ENCODE results near the gene POPDC3. TPM values are rescaled to one million over a fixed set of nuclear protein-coding genes. Genes with fewer than 3 reads are reported as not detected.

The POPDC3 gene
- total RNA-seq, 1 experiment from 2014 or later = 24.2 TPM

GRCh38 chr6:105164418-105164817, 15.4 kb downstream of the POPDC3 start:
- intact Hi-C loops (cut with micrococcal nuclease; ENCODE audit: unreplicated experiment) = no loop called here
- BruUV-seq (replicated peaks) = no TSS peak
- POLR2A ChIA-PET (ENCODE audit: unreplicated experiment) = no interaction called here

GRCh38 chr6:105163183-105163582, 16.6 kb downstream of the POPDC3 start:
- TF ChIP-seq CTCF (conservative IDR thresholded peaks at IDR 0.05) (no peak), EZH2 (IDR thresholded peaks at IDR 0.05; ENCODE audit: low read depth) (no peak)
- Histone ChIP-seq H3K9me3 (ENCODE audit: insufficient read depth, low read depth) (no peaks in the 10 kb centered on the region), H3K4me1 (replicated peaks; ENCODE audit: insufficient read depth) (no peaks in the 10 kb centered on the region), H3K9me2 (ENCODE audit: insufficient read depth) (no peaks in the 10 kb centered on the region), H3K79me2 (ENCODE audit: low read depth) (no peaks in the 10 kb centered on the region), H2AFZ (no peak overlapping the region), H4K20me1 (ENCODE audit: insufficient read depth) (no peaks in the 10 kb centered on the region), H3K27me3 (ENCODE audit: insufficient read depth, low read depth) (no peaks in the 10 kb centered on the region), H3K27ac (no peak overlapping the region), H3K36me3 (ENCODE audit: low read depth) (peaks cover 12% of the 10 kb centered on the region; the same call in 1 of the 2 replicates), H3K4me3 (no peak overlapping the region), H3F3A (ENCODE audit: insufficient read depth, low read depth) (no peaks in the 10 kb centered on the region), H3K4me2 (no peak overlapping the region)
- ChIA-PET CTCF (no interaction called here), POLR2A (ENCODE audit: unreplicated experiment) (no interaction called here)
- intact Hi-C loops (cut with micrococcal nuclease; ENCODE audit: unreplicated experiment) = no loop called here
- no TSS peak for BruUV-seq (replicated peaks)
- DNase-seq = no peak

More at GRCh38 chr6:105164418-105164817, 15.4 kb downstream of the POPDC3 start:
- H4K20me1 ChIP-seq (ENCODE audit: insufficient read depth) = no peaks in the 10 kb centered on the region
- peak in 1 of 2 experiments; percentile 40 for DNase-seq
- H2AFZ ChIP-seq = no peak overlapping the region
- H3K4me1 ChIP-seq (replicated peaks; ENCODE audit: insufficient read depth) = no peaks in the 10 kb centered on the region
- no peaks in the 10 kb centered on the region for H3K79me2 ChIP-seq (ENCODE audit: low read depth)
- H3F3A ChIP-seq (ENCODE audit: insufficient read depth, low read depth) = no peaks in the 10 kb centered on the region
- no peaks in the 10 kb centered on the region for H3K27me3 ChIP-seq (ENCODE audit: insufficient read depth, low read depth)
- 0 out of 2 replicates have a peak, but pooled peaks cover 2% of the 10 kb centered on the region for H3K36me3 ChIP-seq (ENCODE audit: low read depth)
- no peak overlapping the region for H3K4me2 ChIP-seq
- TF ChIP-seq EZH2 (IDR thresholded peaks at IDR 0.05; ENCODE audit: low read depth) (no peak), CTCF (conservative IDR thresholded peaks at IDR 0.05) (no peak)
- no peak overlapping the region for H3K4me3 ChIP-seq
- CTCF ChIA-PET = no interaction called here
- no peak overlapping the region for H3K27ac ChIP-seq
- H3K9me3 ChIP-seq (ENCODE audit: insufficient read depth, low read depth) = no peaks in the 10 kb centered on the region
- H3K9me2 ChIP-seq (ENCODE audit: insufficient read depth) = no peaks in the 10 kb centered on the region

- Histone ChIP-seq H3K79me2 (ENCODE audit: low read depth) (no peaks in the 10 kb centered on the region), H3K9me3 (ENCODE audit: insufficient read depth, low read depth) (no peaks in the 10 kb centered on the region), H4K20me1 (ENCODE audit: insufficient read depth) (no peaks in the 10 kb centered on the region), H3K36me3 (ENCODE audit: low read depth) (peaks cover 12% of the 10 kb centered on the region; the same call in 1 of the 2 replicates), H2AFZ (no peak overlapping the region), H3K27me3 (ENCODE audit: insufficient read depth, low read depth) (no peaks in the 10 kb centered on the region), H3K9me2 (ENCODE audit: insufficient read depth) (no peaks in the 10 kb centered on the region), H3K4me1 (replicated peaks; ENCODE audit: insufficient read depth) (no peaks in the 10 kb centered on the region), H3F3A (ENCODE audit: insufficient read depth, low read depth) (no peaks in the 10 kb centered on the region), H3K4me2 (no peak overlapping the region), H3K27ac (no peak overlapping the region), H3K4me3 (no peak overlapping the region)
- no TSS peak for BruUV-seq (replicated peaks)
- CTCF ChIA-PET = no interaction called here
- POLR2A ChIA-PET (ENCODE audit: unreplicated experiment) = no interaction called here
- TF ChIP-seq EZH2 (IDR thresholded peaks at IDR 0.05; ENCODE audit: low read depth) (no peak), CTCF (conservative IDR thresholded peaks at IDR 0.05) (no peak)
- DNase-seq = no peak
- intact Hi-C loops (cut with micrococcal nuclease; ENCODE audit: unreplicated experiment) = no loop called here
Measured at GRCh38 chr6:105162377-105162776, 17.4 kb downstream of the POPDC3 start.

All from PC-9 (cell line).